Measurements from ENCODE around the gene MAN1B1. TPM values are rescaled to one million over a fixed set of nuclear protein-coding genes. Genes with fewer than 3 reads are reported as not detected.

Gene MAN1B1
- total and polyA plus RNA-seq, 2 of the 8 experiments (the other 6 are each of a cell fraction or from before 2014, with no cell fraction given), result 33.7 to 36.3 TPM

DNA sequence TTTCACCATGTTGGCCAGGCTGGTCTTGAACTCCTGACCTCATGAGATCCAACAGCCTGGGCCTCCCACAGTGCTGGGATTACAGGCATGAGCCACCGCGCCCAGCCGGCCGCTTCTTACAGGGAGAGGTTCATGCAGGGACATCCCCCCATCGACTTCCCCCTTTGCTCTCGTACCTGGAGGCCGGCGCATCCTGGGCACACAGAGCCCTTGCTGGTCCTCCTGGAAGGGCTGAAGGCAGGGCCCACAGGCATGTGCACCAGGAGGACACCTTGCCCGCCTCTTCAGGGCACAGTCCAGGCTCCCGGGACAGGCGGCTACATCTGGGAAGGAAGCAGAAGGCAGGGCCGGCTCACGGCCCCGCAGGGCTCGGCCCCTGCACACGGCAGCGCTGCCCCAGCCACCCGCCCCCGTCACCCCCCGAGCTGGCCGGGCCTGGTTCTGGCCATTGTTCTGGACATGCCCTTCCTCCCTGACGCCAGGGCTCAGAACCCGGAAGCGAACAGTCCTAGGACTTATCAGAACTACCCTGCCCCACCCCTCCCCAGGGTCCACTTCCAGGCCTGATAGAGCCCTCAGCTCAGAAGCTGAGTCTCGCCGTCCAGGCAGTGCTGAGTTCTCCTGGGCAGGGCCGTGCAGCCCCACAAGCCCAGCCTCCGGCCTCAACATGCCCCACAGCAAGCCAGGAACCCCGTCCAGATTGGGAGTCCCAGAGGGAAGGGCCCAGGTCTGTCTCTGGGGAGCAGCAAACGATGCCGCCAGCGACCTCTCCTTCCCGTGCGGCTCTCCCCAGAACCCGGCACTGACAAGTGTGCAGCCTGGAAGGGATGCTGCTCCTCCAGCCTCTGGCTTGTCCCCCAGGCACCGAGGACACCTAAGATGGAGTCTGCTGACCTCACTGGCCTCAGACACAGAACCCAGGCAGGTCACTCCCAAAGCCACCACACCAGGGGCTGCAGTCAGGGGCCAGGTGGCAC, 43.7 kb upstream of the MAN1B1 start:
- Histone ChIP-seq H3K4ac (replicated peaks; ENCODE audit: insufficient read length, low read depth, low read length) (no peak overlapping the region), H3K27ac (ENCODE audit: low read depth, low read length) (no peak overlapping the region), H4K8ac (ENCODE audit: extremely low read depth, insufficient read depth, low read length) (peak overlapping the region; percentile 68), H3K27me3 (replicated peaks in 1 of 4; ENCODE audit: control insufficient read depth in 3 of 4, extremely low read depth in 1 of 4, insufficient read depth in 3 of 4, low read length in 3 of 4) (peaks cover 8 to 25% (median 16%) of the 10 kb centered on the region in 4 experiments; a peak in 6 of 7 replicates), H3K4me2 (ENCODE audit: insufficient read depth in 1 of 2, low read depth in 2 of 2, low read length in 2 of 2) (no peak overlapping the region), H2BK20ac (ENCODE audit: low read length) (no peak overlapping the region), H4K91ac (replicated peaks; ENCODE audit: insufficient read length, low read length) (no peak overlapping the region), H3K4me1 (replicated peaks in 1 of 4; ENCODE audit: control insufficient read depth in 3 of 4, insufficient read depth in 4 of 4, low read length in 3 of 4) (peaks cover 3 to 8% (median 5%) of the 10 kb centered on the region in 4 experiments; a peak in 6 of 7 replicates), H3K9ac (replicated peaks in 1 of 4; ENCODE audit: extremely low read depth in 1 of 4, low read depth in 3 of 4, low read length in 3 of 4) (no peak overlapping the region), H3K56ac (replicated peaks; ENCODE audit: insufficient read length, low read depth, low read length) (no peak overlapping the region), H2BK15ac (ENCODE audit: low read length) (no peak overlapping the region), H3K36me3 (ENCODE audit: control insufficient read depth in 2 of 4, insufficient read depth in 4 of 4, low read length in 3 of 4) (peaks cover 0 to 3% (median 0%) of the 10 kb centered on the region in 4 experiments; a peak in 1 of 8 replicates), H3K14ac (ENCODE audit: insufficient read length) (no peak overlapping the region), H2BK5ac (ENCODE audit: low read depth, low read length) (no peak overlapping the region), H3K18ac (ENCODE audit: extremely low read depth, low read length) (no peak overlapping the region), H3K9me3 (ENCODE audit: insufficient read depth in 2 of 2, low read depth in 1 of 2, low read length in 1 of 2) (no peaks in the 10 kb centered on the region), H2BK120ac (replicated peaks; ENCODE audit: low read depth, low read length) (no peak overlapping the region), H4K5ac (ENCODE audit: insufficient read length, low read depth, low read length) (no peak overlapping the region), H2AFZ (ENCODE audit: low read length) (no peak overlapping the region), H4K20me1 (replicated peaks in 1 of 2; ENCODE audit: control insufficient read depth in 1 of 2, insufficient read depth in 2 of 2, low read length in 2 of 2) (peaks cover 7 to 19% of the 10 kb centered on the region in 2 experiments), H3K79me2 (ENCODE audit: control insufficient read depth in 1 of 2, insufficient read depth in 2 of 2, low read length in 2 of 2) (peaks cover 0 to 4% of the 10 kb centered on the region in 2 experiments; a peak in 1 of 4 replicates), H3K23ac (ENCODE audit: insufficient read length) (no peak overlapping the region), H2BK12ac (ENCODE audit: low read depth, low read length) (no peak overlapping the region), H2AK5ac (ENCODE audit: low read depth, low read length) (no peak overlapping the region), H3K23me2 (ENCODE audit: low read depth, low read length) (peaks cover 11% of the 10 kb centered on the region; the same call in 1 of the 2 replicates), H3K79me1 (ENCODE audit: low read depth, low read length) (peaks cover 9% of the 10 kb centered on the region), H3K4me3 (ENCODE audit: extremely low read depth in 1 of 4, insufficient read depth in 2 of 4, low read depth in 3 of 4, low read length in 4 of 4) (no peak overlapping the region)
- FAIRE-seq, result no peak
- TF ChIP-seq EGR1 (IDR thresholded peaks at IDR 0.05; ENCODE audit: borderline replicate concordance, low read depth, low read length) (no peak), SP4 (IDR thresholded peaks at IDR 0.05; ENCODE audit: low read length) (no peak), SP2 (IDR thresholded peaks at IDR 0.05; ENCODE audit: low read length) (no peak), JUND (IDR thresholded peaks at IDR 0.05; ENCODE audit: low read length) (no peak)
- 86% methylated on average over 21 of the region's 36 CpGs; no CpG with 5 or more reads in 1 of the 2 experiments for WGBS, 2 experiments (ENCODE audit: extremely low coverage in 1 of 2, insufficient coverage in 1 of 2, insufficient read length in 1 of 2, insufficient replicate concordance in 2 of 2, low coverage in 1 of 2, low lambda C conversion rate in 2 of 2, missing lambda C conversion rate in 1 of 2)
- DNase-seq (ENCODE audit: low read depth in 1 of 2, low spot score in 2 of 2), result no peak
- POLR2A ChIA-PET (ENCODE audit: partially characterized antibody), result interaction anchor here (2.4 kb wide), 1 partner anchor 13 kb away, joined by 5 read pairs; no protein-coding TSS in a partner anchor
- CTCF ChIA-PET (ENCODE audit: partially characterized antibody), result interaction anchor here (1.4 to 4.1 kb wide), 4 partner anchors 8 to 24 kb away, joined by 3 to 27 read pairs (median 12); no protein-coding TSS in a partner anchor
